Measurements from ENCODE around the gene FHIP2A.

The FHIP2A gene

DNA sequence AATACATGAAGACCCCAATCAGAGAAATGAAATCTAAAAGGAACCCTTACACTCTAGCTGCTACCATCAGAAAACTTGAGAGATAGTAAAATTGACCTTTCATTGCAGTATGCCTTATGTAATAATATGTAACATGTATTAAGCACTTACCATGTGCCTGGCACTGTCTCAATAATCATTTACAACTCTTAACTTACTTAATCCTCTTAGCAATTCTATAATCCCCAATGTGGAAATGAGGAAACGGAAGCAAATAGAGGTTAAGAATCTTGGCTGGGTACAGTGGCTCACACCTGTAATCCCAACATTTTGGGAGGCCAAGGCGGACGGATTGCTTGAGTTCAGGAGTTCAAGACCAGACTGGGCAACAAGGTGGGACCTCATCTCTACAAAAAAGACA, 29.8 kb upstream of the FHIP2A start:
- Histone ChIP-seq H3K79me2 (ENCODE audit: control insufficient read depth, insufficient read depth, low read length) (no peaks in the 10 kb centered on the region), H2BK15ac (replicated peaks; ENCODE audit: low read depth) (no peak overlapping the region), H2BK5ac (ENCODE audit: low read length) (no peak overlapping the region), H3K4ac (ENCODE audit: low read depth, low read length) (no peak overlapping the region), H3K79me1 (ENCODE audit: low read length) (no peaks in the 10 kb centered on the region), H3K18ac (ENCODE audit: low read length) (no peak overlapping the region), H3K36me3 (ENCODE audit: control insufficient read depth, insufficient read depth, low read length) (no peaks in the 10 kb centered on the region), H3K4me1 (ENCODE audit: control insufficient read depth, low read depth, low read length) (no peaks in the 10 kb centered on the region), H3K4me2 (ENCODE audit: low read length) (no peak overlapping the region), H2BK120ac (ENCODE audit: low read depth, low read length) (no peak overlapping the region), H3K27ac (ENCODE audit: low read depth, low read length) (no peak overlapping the region), H3K56ac (ENCODE audit: low read length) (no peak overlapping the region), H3K27me3 (ENCODE audit: insufficient read depth, low read length, poor library complexity) (no peaks in the 10 kb centered on the region), H3K23ac (ENCODE audit: low read length) (no peak overlapping the region), H3K9ac (ENCODE audit: low read length) (no peak overlapping the region), H3K4me3 (ENCODE audit: low read length) (no peak overlapping the region), H4K5ac (ENCODE audit: low read length) (no peak overlapping the region), H2AK5ac (ENCODE audit: low read length) (no peak overlapping the region), H4K8ac (ENCODE audit: low read depth, low read length) (no peak overlapping the region)
- DNase-seq: no peak
- WGBS (ENCODE audit: extremely low coverage, insufficient coverage, low lambda C conversion rate): no CpG with 5 or more reads among the region's 3 CpGs

DNA sequence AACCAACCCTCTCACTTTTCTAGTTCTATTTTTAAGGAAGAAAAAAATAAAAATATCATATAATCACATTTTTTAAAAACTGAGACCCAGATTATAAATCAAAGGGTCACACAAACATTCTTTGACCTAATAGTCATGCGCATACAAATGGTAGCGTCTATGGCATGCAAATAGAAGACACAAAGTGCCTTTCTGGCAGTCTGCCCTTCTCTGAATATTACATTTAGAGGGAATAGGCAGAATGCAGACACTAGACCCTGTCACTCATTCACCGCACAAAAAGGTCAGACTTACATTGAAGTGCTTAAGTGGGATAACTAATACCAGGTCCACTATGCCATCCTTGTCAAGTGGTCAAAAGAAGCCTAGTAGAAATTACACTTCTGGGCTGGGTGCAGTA, 26.5 kb upstream of the FHIP2A start:
- Histone ChIP-seq H3K79me1 (ENCODE audit: low read length) (no peaks in the 10 kb centered on the region), H3K4me3 (ENCODE audit: low read length) (no peak overlapping the region), H4K8ac (ENCODE audit: low read depth, low read length) (no peak overlapping the region), H2BK120ac (ENCODE audit: low read depth, low read length) (no peak overlapping the region), H3K4ac (ENCODE audit: low read depth, low read length) (no peak overlapping the region), H2AK5ac (ENCODE audit: low read length) (no peak overlapping the region), H3K4me1 (ENCODE audit: control insufficient read depth, low read depth, low read length) (no peaks in the 10 kb centered on the region), H2BK15ac (replicated peaks; ENCODE audit: low read depth) (no peak overlapping the region), H3K9ac (ENCODE audit: low read length) (no peak overlapping the region), H4K5ac (ENCODE audit: low read length) (no peak overlapping the region), H3K18ac (ENCODE audit: low read length) (no peak overlapping the region), H3K27me3 (ENCODE audit: insufficient read depth, low read length, poor library complexity) (no peaks in the 10 kb centered on the region), H3K36me3 (ENCODE audit: control insufficient read depth, insufficient read depth, low read length) (no peaks in the 10 kb centered on the region), H2BK5ac (ENCODE audit: low read length) (no peak overlapping the region), H3K27ac (ENCODE audit: low read depth, low read length) (no peak overlapping the region), H3K79me2 (ENCODE audit: control insufficient read depth, insufficient read depth, low read length) (no peaks in the 10 kb centered on the region), H3K4me2 (ENCODE audit: low read length) (no peak overlapping the region), H3K23ac (ENCODE audit: low read length) (no peak overlapping the region), H3K56ac (ENCODE audit: low read length) (no peak overlapping the region)
- WGBS (ENCODE audit: extremely low coverage, insufficient coverage, low lambda C conversion rate): no CpG with 5 or more reads among the region's 3 CpGs
- no peak for DNase-seq

DNA sequence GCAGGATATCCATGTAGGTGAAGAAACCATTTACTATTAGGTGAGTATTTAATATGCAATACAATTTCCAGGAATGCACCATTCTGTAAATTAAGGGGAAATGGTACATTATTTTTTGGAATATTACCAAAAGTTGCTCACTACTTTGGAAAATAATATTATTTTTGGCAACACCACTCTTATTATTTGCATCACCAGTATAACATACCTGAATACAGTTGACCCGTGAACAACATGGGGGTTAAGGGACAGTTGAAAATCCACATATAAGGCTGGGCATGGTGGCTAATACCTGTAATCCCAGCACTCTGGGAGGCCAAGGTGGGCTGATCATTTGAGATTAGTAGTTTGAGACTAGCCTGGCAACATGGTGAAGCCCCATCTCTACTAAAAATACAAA, 21.2 kb upstream of the FHIP2A start:
- Histone ChIP-seq H3K36me3 (ENCODE audit: control insufficient read depth, insufficient read depth, low read length) (no peaks in the 10 kb centered on the region), H2AK5ac (ENCODE audit: low read length) (no peak overlapping the region), H3K79me1 (ENCODE audit: low read length) (no peaks in the 10 kb centered on the region), H3K79me2 (ENCODE audit: control insufficient read depth, insufficient read depth, low read length) (no peaks in the 10 kb centered on the region), H2BK15ac (replicated peaks; ENCODE audit: low read depth) (no peak overlapping the region), H3K27ac (ENCODE audit: low read depth, low read length) (no peak overlapping the region), H3K4me3 (ENCODE audit: low read length) (no peak overlapping the region), H3K4ac (ENCODE audit: low read depth, low read length) (no peak overlapping the region), H4K5ac (ENCODE audit: low read length) (no peak overlapping the region), H3K23ac (ENCODE audit: low read length) (no peak overlapping the region), H3K18ac (ENCODE audit: low read length) (no peak overlapping the region), H3K27me3 (ENCODE audit: insufficient read depth, low read length, poor library complexity) (no peaks in the 10 kb centered on the region), H3K56ac (ENCODE audit: low read length) (no peak overlapping the region), H3K4me1 (ENCODE audit: control insufficient read depth, low read depth, low read length) (no peaks in the 10 kb centered on the region), H3K4me2 (ENCODE audit: low read length) (no peak overlapping the region), H2BK120ac (ENCODE audit: low read depth, low read length) (no peak overlapping the region), H2BK5ac (ENCODE audit: low read length) (no peak overlapping the region), H3K9ac (ENCODE audit: low read length) (no peak overlapping the region), H4K8ac (ENCODE audit: low read depth, low read length) (no peak overlapping the region)
- DNase-seq: no peak
- whole genome bisulfite sequencing (ENCODE audit: extremely low coverage, insufficient coverage, low lambda C conversion rate): no CpG with 5 or more reads among the region's 1 CpG

DNA sequence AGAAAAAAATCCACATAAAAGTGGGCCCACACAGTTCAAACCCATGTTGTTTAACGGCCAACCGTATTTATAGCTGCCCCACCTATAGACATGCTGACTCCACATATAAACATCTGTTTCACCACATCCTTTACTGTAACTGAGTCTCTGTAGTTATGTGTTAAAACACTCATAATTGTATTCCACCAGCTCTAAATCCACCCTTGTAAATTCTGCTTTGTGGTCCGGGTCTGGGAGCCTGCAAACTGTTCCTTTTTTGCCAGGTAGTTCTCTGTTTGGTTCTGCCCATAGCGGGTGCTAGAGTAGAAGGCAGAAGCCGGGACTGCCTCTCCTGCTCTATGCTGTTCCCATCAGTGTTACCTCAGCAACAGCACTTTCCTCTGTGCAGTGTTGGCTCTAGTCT, 20.2 kb upstream of the FHIP2A start:
- no peaks in the 10 kb centered on the region for H3K79me1 ChIP-seq (ENCODE audit: low read length)
- no peak overlapping the region for H3K9ac ChIP-seq (ENCODE audit: low read length)
- DNase-seq: no peak
- no peak overlapping the region for H2BK15ac ChIP-seq (replicated peaks; ENCODE audit: low read depth)
- no peaks in the 10 kb centered on the region for H3K36me3 ChIP-seq (ENCODE audit: control insufficient read depth, insufficient read depth, low read length)
- no peak overlapping the region for H3K4ac ChIP-seq (ENCODE audit: low read depth, low read length)
- no peak overlapping the region for H2BK120ac ChIP-seq (ENCODE audit: low read depth, low read length)
- H3K23ac ChIP-seq (ENCODE audit: low read length): no peak overlapping the region
- WGBS (ENCODE audit: extremely low coverage, insufficient coverage, low lambda C conversion rate): no CpG with 5 or more reads among the region's 5 CpGs
- no peak overlapping the region for H4K8ac ChIP-seq (ENCODE audit: low read depth, low read length)
- no peak overlapping the region for H2BK5ac ChIP-seq (ENCODE audit: low read length)
- no peak overlapping the region for H3K4me3 ChIP-seq (ENCODE audit: low read length)
- H3K56ac ChIP-seq (ENCODE audit: low read length): no peak overlapping the region
- H3K4me1 ChIP-seq (ENCODE audit: control insufficient read depth, low read depth, low read length): no peaks in the 10 kb centered on the region
- no peak overlapping the region for H3K27ac ChIP-seq (ENCODE audit: low read depth, low read length)
- H2AK5ac ChIP-seq (ENCODE audit: low read length): no peak overlapping the region
- no peak overlapping the region for H4K5ac ChIP-seq (ENCODE audit: low read length)
- no peak overlapping the region for H3K18ac ChIP-seq (ENCODE audit: low read length)
- H3K4me2 ChIP-seq (ENCODE audit: low read length): no peak overlapping the region
- no peaks in the 10 kb centered on the region for H3K79me2 ChIP-seq (ENCODE audit: control insufficient read depth, insufficient read depth, low read length)
- H3K27me3 ChIP-seq (ENCODE audit: insufficient read depth, low read length, poor library complexity): no peaks in the 10 kb centered on the region

DNA sequence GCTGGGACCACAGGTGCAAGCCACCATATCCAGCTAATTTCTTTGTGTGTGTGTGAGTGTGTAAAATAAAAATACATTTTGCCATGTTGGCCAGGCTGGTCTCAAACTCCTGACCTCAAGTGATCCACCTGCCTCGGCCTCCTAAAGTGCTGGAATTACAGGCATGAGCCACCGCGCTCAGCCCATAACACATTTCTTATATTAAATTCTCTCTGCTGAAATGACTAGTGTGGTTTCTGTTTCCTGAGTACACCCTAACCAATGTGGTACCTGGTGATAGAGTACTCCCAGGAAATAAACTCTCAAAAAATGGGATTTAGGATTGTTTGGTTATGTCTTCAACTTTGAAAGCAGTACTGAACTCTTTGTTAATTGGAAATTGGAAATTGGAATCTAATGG, 19.4 kb upstream of the FHIP2A start:
- Histone ChIP-seq H3K4ac (ENCODE audit: low read depth, low read length) (no peak overlapping the region), H4K8ac (ENCODE audit: low read depth, low read length) (no peak overlapping the region), H3K56ac (ENCODE audit: low read length) (no peak overlapping the region), H4K5ac (ENCODE audit: low read length) (no peak overlapping the region), H3K4me2 (ENCODE audit: low read length) (no peak overlapping the region), H3K4me1 (ENCODE audit: control insufficient read depth, low read depth, low read length) (no peaks in the 10 kb centered on the region), H3K23ac (ENCODE audit: low read length) (no peak overlapping the region), H3K27ac (ENCODE audit: low read depth, low read length) (no peak overlapping the region), H3K79me2 (ENCODE audit: control insufficient read depth, insufficient read depth, low read length) (no peaks in the 10 kb centered on the region), H3K27me3 (ENCODE audit: insufficient read depth, low read length, poor library complexity) (no peaks in the 10 kb centered on the region), H3K79me1 (ENCODE audit: low read length) (no peaks in the 10 kb centered on the region), H2BK120ac (ENCODE audit: low read depth, low read length) (no peak overlapping the region), H3K9ac (ENCODE audit: low read length) (no peak overlapping the region), H3K18ac (ENCODE audit: low read length) (no peak overlapping the region), H2AK5ac (ENCODE audit: low read length) (no peak overlapping the region), H3K4me3 (ENCODE audit: low read length) (no peak overlapping the region), H2BK5ac (ENCODE audit: low read length) (no peak overlapping the region), H2BK15ac (replicated peaks; ENCODE audit: low read depth) (no peak overlapping the region), H3K36me3 (ENCODE audit: control insufficient read depth, insufficient read depth, low read length) (no peaks in the 10 kb centered on the region)
- WGBS (ENCODE audit: extremely low coverage, insufficient coverage, low lambda C conversion rate): no CpG with 5 or more reads among the region's 3 CpGs
- DNase-seq: no peak

DNA sequence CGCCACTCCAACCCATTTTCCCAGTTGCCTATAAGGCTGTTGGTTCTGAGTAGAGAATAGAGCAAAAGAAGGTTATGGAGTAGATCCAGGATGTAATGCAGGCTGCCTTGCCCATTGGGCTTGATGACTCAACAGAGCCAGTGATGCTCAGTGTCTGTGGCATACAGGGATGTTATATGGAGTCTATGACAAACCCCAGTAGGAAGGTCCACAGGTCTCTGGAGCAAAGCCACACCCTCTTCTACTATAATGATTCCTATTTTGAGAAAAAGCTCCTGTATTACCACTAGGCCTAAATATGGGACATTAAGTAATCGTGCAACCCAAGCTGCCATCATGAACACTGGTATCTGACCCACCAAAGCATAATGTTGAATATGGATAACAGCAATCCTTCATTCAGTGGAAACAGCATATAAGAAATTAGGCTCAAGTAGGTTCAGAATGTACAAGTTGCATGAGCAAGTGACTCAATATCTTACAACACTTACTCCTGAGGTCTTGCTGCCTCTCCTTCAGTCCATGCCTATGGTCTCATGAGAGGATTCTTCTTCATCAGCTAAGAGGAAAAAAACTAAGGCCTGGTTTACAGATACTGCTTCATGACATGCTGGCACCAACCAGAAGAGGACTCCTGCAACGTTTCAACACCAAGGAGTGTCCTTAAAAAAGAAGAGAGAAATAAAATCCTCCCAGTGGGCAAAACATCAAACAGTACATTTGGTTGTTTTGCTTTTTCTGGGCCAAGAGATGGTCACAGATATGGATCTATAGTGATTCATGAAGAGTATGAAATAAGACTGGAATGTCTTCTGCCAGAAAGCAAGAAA, 14.8 kb upstream of the FHIP2A start:
- no peak overlapping the region for H3K23ac ChIP-seq (ENCODE audit: low read length)
- no peaks in the 10 kb centered on the region for H3K79me1 ChIP-seq (ENCODE audit: low read length)
- no peak overlapping the region for H3K4me3 ChIP-seq (ENCODE audit: low read length)
- H2BK15ac ChIP-seq (replicated peaks; ENCODE audit: low read depth): no peak overlapping the region
- H3K18ac ChIP-seq (ENCODE audit: low read length): no peak overlapping the region
- no peak overlapping the region for H3K4me2 ChIP-seq (ENCODE audit: low read length)
- H3K36me3 ChIP-seq (ENCODE audit: control insufficient read depth, insufficient read depth, low read length): no peaks in the 10 kb centered on the region
- no peak overlapping the region for H4K8ac ChIP-seq (ENCODE audit: low read depth, low read length)
- no peak for DNase-seq
- H3K56ac ChIP-seq (ENCODE audit: low read length): no peak overlapping the region
- H3K27me3 ChIP-seq (ENCODE audit: insufficient read depth, low read length, poor library complexity): no peaks in the 10 kb centered on the region
- H2BK5ac ChIP-seq (ENCODE audit: low read length): no peak overlapping the region
- no peak overlapping the region for H2BK120ac ChIP-seq (ENCODE audit: low read depth, low read length)
- no peak overlapping the region for H3K9ac ChIP-seq (ENCODE audit: low read length)
- H3K79me2 ChIP-seq (ENCODE audit: control insufficient read depth, insufficient read depth, low read length): no peaks in the 10 kb centered on the region
- H4K5ac ChIP-seq (ENCODE audit: low read length): no peak overlapping the region
- H3K4me1 ChIP-seq (ENCODE audit: control insufficient read depth, low read depth, low read length): no peaks in the 10 kb centered on the region
- H2AK5ac ChIP-seq (ENCODE audit: low read length): no peak overlapping the region
- no peak overlapping the region for H3K27ac ChIP-seq (ENCODE audit: low read depth, low read length)
- H3K4ac ChIP-seq (ENCODE audit: low read depth, low read length): no peak overlapping the region
- no CpG with 5 or more reads among the region's 3 CpGs for WGBS (ENCODE audit: extremely low coverage, insufficient coverage, low lambda C conversion rate)
